Effector memory CD4-positive, alpha-beta T cell (primary cell): ENCODE measurements around the gene CHIA.

Experiments
- DNase-seq, 3 donors: peaks; one replicate each; pipeline ENCODE4 v3.0.0-alpha.2; 2020
- H3K27ac ChIP-seq: 2 replicates; pipeline ENCODE4 v1.7.0; 2013; ENCODE audit warnings: mild to moderate bottlenecking, low read length, moderate library complexity; ENCODE audit not compliant: insufficient read depth, poor library complexity, severe bottlenecking
- H3K27me3 ChIP-seq: replicated peaks from 2 replicates; pipeline ENCODE4 v1.7.0; 2013; ENCODE audit warnings: mild to moderate bottlenecking, low read length; ENCODE audit not compliant: insufficient read depth, control insufficient read depth, poor library complexity, severe bottlenecking
- H3K36me3 ChIP-seq: 2 replicates; pipeline ENCODE4 v1.7.0; 2013; ENCODE audit warnings: mild to moderate bottlenecking, low read length, moderate library complexity; ENCODE audit not compliant: control insufficient read depth, insufficient read depth
- H3K4me1 ChIP-seq: 2 replicates; pipeline ENCODE4 v1.7.0; 2013; ENCODE audit warnings: low read length, mild to moderate bottlenecking; ENCODE audit not compliant: control insufficient read depth, insufficient read depth, poor library complexity, severe bottlenecking
- H3K4me3 ChIP-seq: 2 replicates; pipeline ENCODE4 v1.7.0; 2013; ENCODE audit warnings: low read length, low read depth, mild to moderate bottlenecking; ENCODE audit not compliant: insufficient read depth, poor library complexity, severe bottlenecking
- H3K9me3 ChIP-seq: 2 replicates; pipeline ENCODE4 v1.7.0; 2013; ENCODE audit warnings: mild to moderate bottlenecking, low read length, moderate library complexity; ENCODE audit not compliant: control insufficient read depth
- total RNA-seq, 3 donors: gene quantifications; one replicate each; lab custom pipeline; 2026; lab: John Stamatoyannopoulos, UW

Gene CHIA
- total RNA-seq: 0 reads per million in 3 donors

DNA sequence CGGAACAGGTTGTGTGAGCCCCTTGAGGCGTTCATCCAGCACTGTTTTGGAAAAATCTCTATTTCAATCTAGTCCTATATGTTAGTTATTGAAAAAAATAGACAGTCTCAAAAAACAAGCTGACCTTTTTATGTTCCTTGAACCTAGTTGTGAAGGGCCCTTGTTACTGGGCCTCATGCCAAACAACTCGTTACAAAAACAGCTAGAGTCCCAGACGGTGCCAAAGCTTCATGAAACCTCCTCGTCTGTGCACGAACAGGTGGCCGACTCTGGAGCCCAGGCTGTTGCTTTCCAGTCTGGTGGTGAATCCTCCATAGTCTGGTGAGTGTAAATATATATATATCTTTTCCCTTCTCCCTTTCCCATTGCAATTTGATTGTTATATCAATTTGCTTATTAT is at the start of gene CHIA:
Gene CHIA (plus strand): TSS at position 222 of the 400 bp plus-strand sequence. CDS start 19,617 bp downstream, outside the sequence.
- Histone ChIP-seq H3K27ac (no peak within 1 kb of the TSS), H3K27me3 (no peaks in the 10 kb centered on the region), H3K4me3 (no peak within 1 kb of the TSS), H3K36me3 (no peaks in the 10 kb centered on the region), H3K4me1 (no peaks in the 10 kb centered on the region), H3K9me3 (no peaks in the 10 kb centered on the region)
- no peak for DNase-seq

DNA sequence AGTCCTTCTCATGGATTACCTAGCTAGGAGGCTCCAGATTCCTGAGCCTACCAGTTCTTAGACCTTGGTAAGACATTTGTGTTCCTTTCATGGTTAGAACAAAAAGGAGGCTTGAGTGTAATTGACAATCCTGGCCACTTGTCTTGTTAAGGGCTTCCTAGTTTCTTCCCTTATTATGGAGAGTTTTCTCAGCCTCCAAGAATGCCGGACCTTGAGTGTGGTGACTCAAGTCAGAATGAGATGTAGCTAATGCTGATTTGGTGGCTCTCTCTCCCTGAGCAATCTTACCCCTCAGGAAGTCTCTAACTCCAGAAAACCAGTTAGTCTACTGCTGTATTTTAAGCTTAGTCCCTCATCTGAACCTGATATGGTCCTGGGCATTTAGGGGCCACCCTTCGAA is 48.9 kb upstream of the CHIA start:
- Histone ChIP-seq H3K27me3 (no peaks in the 10 kb centered on the region), H3K4me3 (no peak overlapping the region), H3K9me3 (no peaks in the 10 kb centered on the region), H3K27ac (no peak overlapping the region), H3K36me3 (no peaks in the 10 kb centered on the region), H3K4me1 (no peaks in the 10 kb centered on the region)
- DNase-seq: no peak

DNA sequence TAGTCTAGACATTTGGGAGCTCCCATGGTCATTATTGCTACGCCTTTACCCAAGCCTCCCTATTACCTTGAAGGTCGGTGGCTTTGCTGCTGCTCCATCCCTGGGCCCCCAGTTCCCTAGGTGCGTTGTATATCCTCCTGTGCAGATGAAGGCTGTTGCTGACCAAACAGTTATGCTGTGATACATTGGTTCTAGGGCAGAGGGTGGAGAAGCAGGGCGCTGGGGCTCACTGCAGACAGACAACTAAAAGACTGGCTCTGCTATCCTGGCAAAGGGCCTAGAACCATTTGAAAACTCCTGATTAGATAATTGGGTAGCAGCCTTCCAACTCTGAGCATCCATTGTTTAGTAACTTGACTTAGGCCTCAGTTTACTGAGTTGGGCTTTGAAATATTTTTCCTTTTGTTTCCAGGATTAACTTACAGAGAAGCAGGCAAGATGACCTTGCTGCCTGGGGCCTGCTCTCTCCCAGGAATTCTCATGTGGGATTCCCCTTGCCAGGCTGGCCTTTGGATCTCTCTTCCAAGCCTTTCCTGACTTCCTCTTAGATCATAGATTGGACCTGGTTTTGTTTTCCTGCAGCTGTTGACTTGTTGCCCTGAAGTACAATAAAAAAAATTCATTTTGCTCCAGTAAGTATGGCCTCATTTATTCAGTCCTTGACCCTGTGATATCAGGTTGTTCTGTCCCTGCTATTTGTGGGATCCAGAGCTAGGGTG is 47.7 kb upstream of the CHIA start:
- Histone ChIP-seq H3K27me3 (no peaks in the 10 kb centered on the region), H3K4me1 (no peaks in the 10 kb centered on the region)
- DNase-seq: no peak

DNA sequence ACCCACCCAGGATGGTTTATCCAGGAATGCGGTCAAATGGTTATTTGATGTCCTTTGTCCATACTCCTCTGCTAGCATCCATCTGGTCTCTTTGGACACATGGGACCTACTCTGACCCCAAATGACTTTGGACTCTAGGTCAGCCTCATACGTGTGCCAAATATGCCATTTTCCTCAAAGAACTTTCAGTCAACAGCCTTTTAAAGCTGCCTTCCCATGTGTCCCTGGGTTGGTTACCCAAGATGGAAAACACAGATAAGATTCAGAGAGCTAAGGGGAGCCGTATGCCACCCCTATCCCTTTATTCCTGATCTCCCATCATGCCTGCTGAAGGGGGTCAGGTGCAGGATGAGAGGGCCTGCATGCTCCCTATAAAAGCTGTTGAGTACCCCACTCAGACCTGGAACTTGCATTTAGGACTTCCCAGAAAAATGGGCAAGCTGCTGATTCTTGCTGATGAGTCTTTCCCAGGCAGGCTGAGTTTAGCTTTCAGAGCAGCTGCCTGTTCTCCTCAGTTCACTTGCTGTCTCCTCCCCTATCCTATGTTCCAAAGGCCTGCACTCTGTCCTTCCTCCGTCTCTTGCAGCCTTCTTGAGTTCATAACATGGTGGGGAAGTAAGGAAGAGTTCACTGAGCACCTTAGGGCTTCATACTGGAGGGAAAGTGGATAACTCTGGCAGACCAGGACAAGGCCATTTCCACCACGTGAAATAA is 43.4 kb upstream of the CHIA start:
- DNase-seq: no peak
- Histone ChIP-seq H3K27ac (no peak overlapping the region), H3K36me3 (no peaks in the 10 kb centered on the region), H3K4me1 (no peaks in the 10 kb centered on the region), H3K9me3 (no peaks in the 10 kb centered on the region), H3K27me3 (no peaks in the 10 kb centered on the region), H3K4me3 (no peak overlapping the region)

More for the DNA sequence above, 47.7 kb upstream of the CHIA start:
- Histone ChIP-seq H3K27ac (no peak overlapping the region), H3K4me3 (no peak overlapping the region), H3K36me3 (no peaks in the 10 kb centered on the region), H3K9me3 (no peaks in the 10 kb centered on the region)

DNA sequence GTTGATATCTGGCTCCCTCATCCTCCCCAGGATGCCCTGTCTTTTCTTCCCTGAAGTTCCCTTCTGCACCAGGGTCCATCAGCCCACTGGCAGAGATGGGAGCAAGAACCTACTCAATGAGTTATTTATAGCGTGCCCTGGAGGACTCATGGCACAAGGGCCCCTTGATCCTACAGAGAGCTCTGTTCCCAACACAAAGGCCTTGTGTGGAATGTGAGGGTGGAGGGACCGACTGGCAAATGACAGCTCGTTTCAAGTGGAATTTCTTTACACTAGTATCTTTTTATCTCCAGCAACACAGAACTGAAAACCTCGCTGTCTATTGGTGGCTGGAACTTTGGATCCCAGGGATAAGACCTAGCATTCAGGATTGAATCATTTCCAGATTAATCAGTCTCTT is 40.7 kb upstream of the CHIA start:
- H3K36me3 ChIP-seq: no peaks in the 10 kb centered on the region
- DNase-seq: no peak
- H3K27ac ChIP-seq: no peak overlapping the region
- no peaks in the 10 kb centered on the region for H3K4me1 ChIP-seq
- H3K27me3 ChIP-seq: no peaks in the 10 kb centered on the region
- H3K9me3 ChIP-seq: no peaks in the 10 kb centered on the region
- H3K4me3 ChIP-seq: no peak overlapping the region

DNA sequence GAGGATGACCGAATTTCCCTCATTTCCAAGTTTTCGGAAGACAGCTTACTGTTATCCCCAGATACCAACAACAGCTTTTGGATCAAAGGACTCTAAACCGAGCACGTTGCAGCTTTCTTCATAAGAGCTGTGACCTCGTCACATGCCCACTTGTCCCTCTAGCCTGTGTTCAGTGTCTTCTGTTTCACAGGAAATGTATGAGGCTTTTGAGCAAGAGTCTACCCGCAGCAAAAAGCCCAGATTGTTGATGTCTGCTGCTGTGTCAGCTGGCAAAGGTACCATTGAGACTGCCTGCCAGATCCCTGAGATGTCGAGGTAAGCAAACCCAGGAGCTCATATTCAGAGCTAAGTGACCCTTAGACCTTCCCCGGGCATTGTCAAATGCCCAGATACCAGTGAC is 39.1 kb upstream of the CHIA start:
- Histone ChIP-seq H3K27me3 (no peaks in the 10 kb centered on the region), H3K36me3 (no peaks in the 10 kb centered on the region), H3K9me3 (no peaks in the 10 kb centered on the region), H3K4me1 (no peaks in the 10 kb centered on the region), H3K4me3 (no peak overlapping the region), H3K27ac (no peak overlapping the region)
- no peak for DNase-seq

DNA sequence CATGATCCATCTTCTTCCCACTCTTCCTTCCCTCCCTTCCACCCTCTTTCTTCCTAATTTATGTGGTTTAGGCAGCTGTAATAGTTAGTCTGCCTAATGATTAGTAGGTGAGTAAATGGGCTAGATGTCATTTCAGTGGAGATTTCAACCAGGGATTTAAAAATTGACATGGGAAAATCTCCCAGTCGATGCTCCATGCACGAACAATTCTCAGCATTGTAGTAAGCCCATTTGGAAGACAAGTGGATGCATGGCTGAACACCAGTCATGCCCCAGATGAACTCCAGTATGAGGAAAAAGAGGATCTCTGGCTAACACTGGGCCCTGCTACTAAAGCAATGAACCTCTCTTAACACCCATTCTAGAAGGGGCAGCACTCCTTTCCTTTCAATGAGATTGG is 37.9 kb upstream of the CHIA start:
- DNase-seq: no peak
- H3K4me1 ChIP-seq: no peaks in the 10 kb centered on the region
- H3K4me3 ChIP-seq: no peak overlapping the region
- no peak overlapping the region for H3K27ac ChIP-seq
- H3K36me3 ChIP-seq: no peaks in the 10 kb centered on the region
- H3K27me3 ChIP-seq: no peaks in the 10 kb centered on the region
- no peaks in the 10 kb centered on the region for H3K9me3 ChIP-seq

DNA sequence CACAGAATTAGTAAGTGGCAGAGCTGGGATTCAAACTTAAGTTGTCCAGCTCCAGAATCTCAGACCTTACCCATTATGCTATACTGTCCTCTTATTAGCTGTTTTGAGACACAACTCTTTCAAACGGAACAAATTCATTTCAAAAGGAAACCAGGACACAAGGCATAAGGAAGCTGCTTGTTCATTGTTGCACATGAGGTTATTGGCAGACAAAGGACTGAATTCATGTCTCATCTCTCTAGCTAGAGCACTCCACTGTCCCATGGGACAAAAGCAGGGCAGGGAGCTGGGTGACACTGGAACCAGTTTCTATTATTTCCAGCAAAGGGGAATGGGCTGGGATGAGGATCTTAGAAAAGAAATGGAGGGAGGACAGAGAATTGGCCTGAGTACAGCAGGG is 36.8 kb upstream of the CHIA start:
- Histone ChIP-seq H3K27ac (no peak overlapping the region), H3K4me1 (no peaks in the 10 kb centered on the region), H3K27me3 (no peaks in the 10 kb centered on the region), H3K36me3 (no peaks in the 10 kb centered on the region), H3K9me3 (no peaks in the 10 kb centered on the region), H3K4me3 (no peak overlapping the region)
- DNase-seq: no peak

DNA sequence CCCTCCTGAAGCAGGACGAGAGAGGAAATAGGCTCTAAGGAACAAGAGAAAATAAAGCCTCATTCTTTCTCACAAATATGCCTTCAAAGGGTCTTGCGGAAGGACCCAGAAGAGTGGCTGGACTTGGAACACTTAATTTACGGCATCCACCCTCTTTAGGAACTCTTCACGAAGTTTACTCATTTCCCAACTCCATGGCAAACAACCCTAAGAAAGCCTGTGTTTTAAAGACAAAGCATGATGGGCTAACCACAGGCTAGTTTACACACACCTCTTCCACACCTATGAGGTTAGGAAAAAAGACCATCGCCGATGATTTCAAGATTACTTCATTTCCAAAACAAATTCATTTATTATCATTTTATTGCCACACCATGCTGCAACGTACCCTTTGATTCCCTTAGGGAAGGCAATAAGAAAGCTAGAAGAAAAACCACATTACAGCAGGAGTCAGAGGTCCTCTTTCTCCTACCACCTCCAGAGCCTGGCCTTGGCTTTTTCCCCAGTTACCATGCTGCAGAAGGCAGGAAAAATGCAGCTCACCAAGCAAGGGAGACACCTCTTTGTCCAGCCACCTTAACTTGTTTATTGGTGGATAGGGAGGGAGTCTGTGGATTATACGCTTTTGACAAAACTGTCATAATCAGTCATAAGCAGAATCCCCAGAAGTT is 33.5 kb upstream of the CHIA start:
- DNase-seq: no peak
- no peaks in the 10 kb centered on the region for H3K4me1 ChIP-seq

More for the DNA sequence above, 33.5 kb upstream of the CHIA start:
- Histone ChIP-seq H3K27ac (no peak overlapping the region), H3K36me3 (no peaks in the 10 kb centered on the region), H3K4me3 (no peak overlapping the region), H3K9me3 (no peaks in the 10 kb centered on the region), H3K27me3 (no peaks in the 10 kb centered on the region)
